ENCODE data around the gene SCGB1D1.
"Not testable (repeated sequence)": the region's sequence is repeated elsewhere in the genome, so short reads cannot be mapped to it uniquely, and the experiment has no call there.

SCGB1D1 gene

GRCh38 chr11:62186195-62186594 lies 3.8 kb upstream of the SCGB1D1 start:
- no peak for TF ChIP-seq CTCF (conservative IDR thresholded peaks at IDR 0.05)
- H3K27ac ChIP-seq: no peak overlapping the region

DNA sequence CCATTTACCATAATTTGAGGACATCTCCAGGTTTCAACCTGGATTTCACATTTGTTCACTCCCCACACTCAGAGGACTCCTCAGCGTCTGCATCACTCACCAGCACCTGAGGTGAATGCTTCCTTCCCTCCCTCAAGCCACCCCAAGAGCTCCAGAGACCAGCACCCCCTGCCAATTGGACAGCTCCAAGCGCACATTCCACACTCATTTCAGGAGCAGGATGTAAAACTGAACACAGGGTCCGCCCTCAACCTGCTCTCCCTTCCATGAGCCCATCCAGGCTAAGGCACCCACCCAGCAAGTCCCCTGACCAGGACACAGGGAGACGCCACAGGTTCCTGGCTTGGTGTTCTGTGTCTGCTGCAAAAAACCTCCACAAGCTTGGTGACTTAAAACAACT lies 3.9 kb downstream of the SCGB1D1 start:
- no peak for TF ChIP-seq CTCF (conservative IDR thresholded peaks at IDR 0.05)
- no peak overlapping the region for H3K27ac ChIP-seq

DNA sequence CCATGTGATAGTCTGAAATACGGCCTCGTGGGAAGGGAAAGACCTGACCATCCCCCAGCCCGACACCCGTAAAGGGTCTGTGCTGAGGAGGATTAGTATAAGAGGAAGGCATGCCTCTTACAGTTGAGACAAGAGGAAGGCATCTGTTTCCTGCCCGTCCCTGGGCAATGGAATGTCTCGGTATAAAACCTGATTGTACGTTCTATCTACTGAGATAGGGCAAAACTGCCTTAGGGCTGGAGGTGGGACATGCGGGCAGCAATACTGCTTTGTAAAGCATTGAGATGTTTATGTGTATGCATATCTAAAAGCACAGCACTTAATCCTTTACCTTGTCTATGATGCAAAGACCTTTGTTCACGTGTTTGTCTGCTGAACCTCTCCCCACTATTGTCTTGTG lies 5.0 kb downstream of the SCGB1D1 start:
- H3K27ac ChIP-seq: not testable (repeated sequence)

DNA sequence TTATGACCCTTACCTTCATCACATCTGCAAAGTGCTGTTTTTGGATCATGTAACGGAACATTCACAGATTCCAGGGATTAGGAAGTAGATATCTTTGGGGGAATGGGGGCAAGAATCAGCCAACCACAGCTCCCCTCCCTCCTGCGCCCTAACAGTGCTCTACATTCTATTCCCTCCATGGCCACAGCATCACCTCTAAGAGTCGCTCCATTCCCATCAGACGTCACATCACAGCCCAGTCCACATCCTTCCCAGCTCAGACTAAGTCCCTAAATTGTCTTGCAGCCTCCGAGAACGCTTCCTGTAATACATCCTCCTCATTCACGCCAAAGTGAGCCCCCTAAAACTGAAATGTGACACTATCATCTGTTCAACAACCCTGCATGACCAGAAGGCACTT lies 5.9 kb downstream of the SCGB1D1 start:
- H3K27ac ChIP-seq: no peak overlapping the region
- TF ChIP-seq CTCF (conservative IDR thresholded peaks at IDR 0.05): no peak

- H3K27ac ChIP-seq: not testable (repeated sequence)
These were observed 7.4 kb downstream of the SCGB1D1 start for GRCh38 chr11:62197400-62197799.

DNA sequence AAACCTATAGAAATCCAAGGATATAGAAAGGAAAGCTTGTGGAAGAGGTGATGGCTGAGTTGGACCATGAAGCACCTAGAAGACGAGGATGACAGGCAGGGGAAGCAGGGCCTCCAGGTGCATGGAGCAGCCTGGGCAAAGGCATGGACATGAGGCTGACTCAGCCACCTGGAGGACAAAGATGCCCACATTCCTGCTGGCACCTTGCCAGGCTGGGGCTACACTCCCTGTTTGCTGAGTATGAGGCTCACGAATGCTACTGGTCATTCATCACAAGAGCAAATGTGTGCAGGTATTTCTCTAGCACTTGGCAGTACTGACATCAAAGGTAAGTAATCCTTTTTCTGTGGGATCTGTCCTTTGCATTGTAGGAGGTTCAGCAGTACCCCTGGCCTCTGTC lies 11.4 kb downstream of the SCGB1D1 start:
- TF ChIP-seq CTCF (conservative IDR thresholded peaks at IDR 0.05): no peak
- no peak overlapping the region for H3K27ac ChIP-seq

- H3K27ac ChIP-seq: no peak overlapping the region
- no peak for TF ChIP-seq CTCF (conservative IDR thresholded peaks at IDR 0.05)
These were observed 12.9 kb downstream of the SCGB1D1 start for GRCh38 chr11:62202910-62203309.

GRCh38 chr11:62204430-62204829 lies 14.4 kb downstream of the SCGB1D1 start:
- H3K27ac ChIP-seq: no peak overlapping the region
- TF ChIP-seq CTCF (conservative IDR thresholded peaks at IDR 0.05): no peak

GRCh38 chr11:62205441-62205840 lies 15.4 kb downstream of the SCGB1D1 start:
- TF ChIP-seq CTCF (conservative IDR thresholded peaks at IDR 0.05): no peak
- H3K27ac ChIP-seq: no peak overlapping the region

DNA sequence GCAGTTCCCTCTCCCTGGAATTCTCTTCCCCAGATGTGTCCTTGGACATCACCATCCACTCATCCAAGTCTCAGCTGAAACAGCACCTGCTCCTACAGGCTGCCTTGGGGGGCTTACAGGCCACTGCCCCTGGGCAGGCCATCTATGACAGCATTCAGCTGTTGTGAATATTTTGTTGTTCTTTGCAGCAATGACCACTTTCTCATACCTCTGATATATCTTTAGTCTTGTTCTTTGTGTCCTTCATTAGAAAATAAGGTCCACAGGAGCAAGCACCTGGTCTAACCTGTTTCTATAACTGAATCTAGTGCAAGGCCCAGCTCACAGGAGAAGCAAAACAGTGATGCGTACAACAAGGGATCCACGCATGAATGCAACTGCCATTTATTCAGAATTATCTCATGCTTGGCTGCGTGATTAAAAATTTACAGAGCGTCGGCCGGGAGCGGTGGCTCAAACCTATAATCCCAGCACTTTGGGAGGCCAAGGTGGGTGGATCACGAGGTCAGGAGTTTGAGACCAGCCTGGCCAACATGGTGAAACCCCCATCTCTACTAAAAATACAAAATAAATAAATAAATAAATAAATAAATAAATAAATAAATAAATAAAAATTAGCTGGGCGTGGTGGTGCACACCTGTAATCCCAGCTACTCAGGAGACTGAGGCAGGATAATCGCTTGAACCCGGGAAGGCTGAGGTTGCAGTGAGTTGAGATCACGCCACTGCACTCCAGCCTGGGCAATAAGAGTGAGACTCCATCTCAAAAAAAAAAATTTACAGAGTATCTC lies 16.5 kb downstream of the SCGB1D1 start:
- not testable (repeated sequence) for H3K27ac ChIP-seq

Data from VCaP (cell line).